Spleen (tissue), 7 donors: ENCODE data around the gene CHRNA7.
"Not testable (repeated sequence)": the region's sequence is repeated elsewhere in the genome, so short reads cannot be mapped to it uniquely, and the experiment has no call there.

Experiments used
- POLR2A ChIP-seq, 3 donors: fragments of 450-650 bp; IDR thresholded peaks; one replicate each; pipeline ENCODE4 v1.5.1; 2017; ENCODE audit warnings: antibody characterized with exemption in 3 of 3, mild to moderate bottlenecking in 1 of 3
- TF ChIP-seq, protein P1 (sequence below), 11 experiments: fragments of 200-600 bp in 7 of 11; fragments of 450-650 bp in 4 of 11; sonication (generic) in 4 of 11; IDR thresholded peaks in 8 of 11; conservative IDR thresholded peaks in 3 of 11; 1 replicate in 7 of 11; 2 replicates in 4 of 11; pipeline versions ENCODE4 v1.4.0 to v1.8.0; 2016 to 2021; ENCODE audit warnings: antibody characterized with exemption in 11 of 11, inconsistent platforms in 4 of 11, mild to moderate bottlenecking in 1 of 11
- donor health status: DM: no; HTN: no; CAD: no; lungs with moderate emphysema.
- donor health status: DM: no; HTN: no; CAD: no.
- donor health status: DM: no; HTN: no; CAD: no.

DNA sequence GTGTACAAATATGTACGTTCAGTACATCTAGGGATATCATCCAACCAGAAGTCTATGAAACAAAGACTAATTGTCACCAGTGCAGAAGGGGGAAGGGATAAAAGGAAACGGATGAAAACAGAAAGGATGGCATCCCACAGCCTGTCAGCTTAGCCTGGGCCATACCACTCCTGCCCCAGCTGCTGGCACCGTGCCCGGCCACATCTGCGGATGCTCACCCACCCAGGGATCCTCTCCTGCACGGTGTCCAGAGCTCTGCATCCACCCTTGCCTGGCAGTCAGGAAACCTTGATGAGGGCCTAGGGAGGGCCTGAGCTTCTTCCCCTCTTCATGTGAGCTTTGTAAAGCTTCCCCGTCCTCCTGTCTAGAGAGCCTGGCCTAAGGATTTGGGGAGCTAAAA is 133.8 kb downstream of the CHRNA7 start:
- TF ChIP-seq, protein P1, sequence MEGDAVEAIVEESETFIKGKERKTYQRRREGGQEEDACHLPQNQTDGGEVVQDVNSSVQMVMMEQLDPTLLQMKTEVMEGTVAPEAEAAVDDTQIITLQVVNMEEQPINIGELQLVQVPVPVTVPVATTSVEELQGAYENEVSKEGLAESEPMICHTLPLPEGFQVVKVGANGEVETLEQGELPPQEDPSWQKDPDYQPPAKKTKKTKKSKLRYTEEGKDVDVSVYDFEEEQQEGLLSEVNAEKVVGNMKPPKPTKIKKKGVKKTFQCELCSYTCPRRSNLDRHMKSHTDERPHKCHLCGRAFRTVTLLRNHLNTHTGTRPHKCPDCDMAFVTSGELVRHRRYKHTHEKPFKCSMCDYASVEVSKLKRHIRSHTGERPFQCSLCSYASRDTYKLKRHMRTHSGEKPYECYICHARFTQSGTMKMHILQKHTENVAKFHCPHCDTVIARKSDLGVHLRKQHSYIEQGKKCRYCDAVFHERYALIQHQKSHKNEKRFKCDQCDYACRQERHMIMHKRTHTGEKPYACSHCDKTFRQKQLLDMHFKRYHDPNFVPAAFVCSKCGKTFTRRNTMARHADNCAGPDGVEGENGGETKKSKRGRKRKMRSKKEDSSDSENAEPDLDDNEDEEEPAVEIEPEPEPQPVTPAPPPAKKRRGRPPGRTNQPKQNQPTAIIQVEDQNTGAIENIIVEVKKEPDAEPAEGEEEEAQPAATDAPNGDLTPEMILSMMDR (IDR thresholded peaks at IDR 0.05 in 8 of 11, conservative IDR thresholded peaks at IDR 0.05 in 3 of 11), result not testable (repeated sequence)
- not testable (repeated sequence) for TF ChIP-seq POLR2A (IDR thresholded peaks at IDR 0.05)
